Peyer's patch (tissue), 4 donors: ENCODE results near the gene ZFP2. TPM values are rescaled to one million over a fixed set of nuclear protein-coding genes. Genes with fewer than 3 reads are reported as not detected.

Experiments
- DNase-seq, 3 donors: peaks; one replicate each; pipeline ENCODE4 v3.0.0-alpha.2; 2017 to 2019
- H3K27ac ChIP-seq, 4 donors: fragments of 200-600 bp; sonication (generic); one replicate each; pipeline ENCODE4 v1.5.1; 2016 to 2019
- H3K27me3 ChIP-seq, 2 donors: fragments of 200-600 bp; sonication (generic); one replicate each; pipeline ENCODE4 v1.5.1; 2019
- H3K36me3 ChIP-seq, 3 donors: fragments of 200-600 bp; sonication (generic); one replicate each; pipeline ENCODE4 v1.5.1; 2016 to 2019
- H3K4me1 ChIP-seq, 4 donors: fragments of 200-600 bp; sonication (generic); one replicate each; pipeline ENCODE4 v1.5.1; 2016 to 2019
- H3K4me3 ChIP-seq, 4 donors: fragments of 200-600 bp; sonication (generic); 1 replicate in 3 of 4; 2 replicates in 1 of 4; pipeline ENCODE4 v1.5.1; 2016 to 2019; ENCODE audit warnings: mild to moderate bottlenecking in 1 of 4
- H3K9me3 ChIP-seq, 4 donors: fragments of 200-600 bp; sonication (generic); one replicate each; pipeline ENCODE4 v1.5.1; 2016 to 2019; ENCODE audit warnings: mild to moderate bottlenecking in 1 of 4
- POLR2A ChIP-seq, 2 donors: fragments of 450-650 bp; IDR thresholded peaks; one replicate each; pipeline ENCODE4 v1.5.1; 2017; ENCODE audit warnings: antibody characterized with exemption in 2 of 2, mild to moderate bottlenecking in 2 of 2, moderate library complexity in 2 of 2
- total RNA-seq, 4 donors: library from RNA; depleted of rRNA; stranded (reverse); fragments of >200 nt; gene quantifications; one replicate each; pipeline ENCODE4 v1.1.0, GENCODE V29; 2016
- TF ChIP-seq, protein P1 (sequence below), 6 experiments: fragments of 450-650 bp in 4 of 6; fragments of 200-600 bp in 2 of 6; sonication (generic) in 1 of 6; IDR thresholded peaks; one replicate each; pipeline ENCODE4 v1.5.1; 2017 to 2019; ENCODE audit warnings: antibody characterized with exemption in 6 of 6, mild to moderate bottlenecking in 3 of 6, moderate library complexity in 1 of 6

ZFP2 gene
- total RNA-seq, 4 donors from 2014 or later: 0.70 to 7.4 (median 0.80) TPM; not detected in 1

DNA sequence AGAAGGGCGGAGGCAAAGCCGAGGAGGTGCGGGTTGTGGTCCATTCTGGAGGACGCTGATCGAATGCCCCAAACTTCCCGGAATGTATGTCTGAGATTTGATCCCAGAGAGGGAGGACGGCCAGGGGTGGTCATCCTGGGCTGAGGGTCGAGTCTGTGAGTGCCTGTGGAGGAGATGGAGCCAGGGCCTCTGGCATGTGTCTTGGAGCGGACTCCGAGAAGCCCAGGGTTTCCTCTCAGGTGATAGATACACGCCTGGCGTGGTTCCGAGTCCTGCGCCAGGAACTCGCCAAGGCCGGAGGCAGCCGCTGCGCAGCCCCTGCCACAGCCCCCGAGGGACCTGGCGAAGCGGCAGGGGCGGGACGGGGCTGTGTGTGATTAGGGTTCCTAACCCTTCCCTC, 45.6 kb downstream of the ZFP2 start:
- no peak for TF ChIP-seq POLR2A (IDR thresholded peaks at IDR 0.05)
- TF ChIP-seq, protein P1, sequence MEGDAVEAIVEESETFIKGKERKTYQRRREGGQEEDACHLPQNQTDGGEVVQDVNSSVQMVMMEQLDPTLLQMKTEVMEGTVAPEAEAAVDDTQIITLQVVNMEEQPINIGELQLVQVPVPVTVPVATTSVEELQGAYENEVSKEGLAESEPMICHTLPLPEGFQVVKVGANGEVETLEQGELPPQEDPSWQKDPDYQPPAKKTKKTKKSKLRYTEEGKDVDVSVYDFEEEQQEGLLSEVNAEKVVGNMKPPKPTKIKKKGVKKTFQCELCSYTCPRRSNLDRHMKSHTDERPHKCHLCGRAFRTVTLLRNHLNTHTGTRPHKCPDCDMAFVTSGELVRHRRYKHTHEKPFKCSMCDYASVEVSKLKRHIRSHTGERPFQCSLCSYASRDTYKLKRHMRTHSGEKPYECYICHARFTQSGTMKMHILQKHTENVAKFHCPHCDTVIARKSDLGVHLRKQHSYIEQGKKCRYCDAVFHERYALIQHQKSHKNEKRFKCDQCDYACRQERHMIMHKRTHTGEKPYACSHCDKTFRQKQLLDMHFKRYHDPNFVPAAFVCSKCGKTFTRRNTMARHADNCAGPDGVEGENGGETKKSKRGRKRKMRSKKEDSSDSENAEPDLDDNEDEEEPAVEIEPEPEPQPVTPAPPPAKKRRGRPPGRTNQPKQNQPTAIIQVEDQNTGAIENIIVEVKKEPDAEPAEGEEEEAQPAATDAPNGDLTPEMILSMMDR (IDR thresholded peaks at IDR 0.05): no peak
- no peaks in the 10 kb centered on the region for H3K36me3 ChIP-seq
- peaks cover 0 to 48% (median 22%) of the 10 kb centered on the region in 4 donors for H3K9me3 ChIP-seq
- H3K27ac ChIP-seq: peak overlapping the region in 3 of 4 donors; percentile 31 to 70 (median 60)
- no peaks in the 10 kb centered on the region for H3K4me1 ChIP-seq
- H3K27me3 ChIP-seq: no peaks in the 10 kb centered on the region
- DNase-seq: peak in 1 of 3 donors; percentile 48
- H3K4me3 ChIP-seq: peak overlapping the region; percentile 26 to 64 (median 45)

DNA sequence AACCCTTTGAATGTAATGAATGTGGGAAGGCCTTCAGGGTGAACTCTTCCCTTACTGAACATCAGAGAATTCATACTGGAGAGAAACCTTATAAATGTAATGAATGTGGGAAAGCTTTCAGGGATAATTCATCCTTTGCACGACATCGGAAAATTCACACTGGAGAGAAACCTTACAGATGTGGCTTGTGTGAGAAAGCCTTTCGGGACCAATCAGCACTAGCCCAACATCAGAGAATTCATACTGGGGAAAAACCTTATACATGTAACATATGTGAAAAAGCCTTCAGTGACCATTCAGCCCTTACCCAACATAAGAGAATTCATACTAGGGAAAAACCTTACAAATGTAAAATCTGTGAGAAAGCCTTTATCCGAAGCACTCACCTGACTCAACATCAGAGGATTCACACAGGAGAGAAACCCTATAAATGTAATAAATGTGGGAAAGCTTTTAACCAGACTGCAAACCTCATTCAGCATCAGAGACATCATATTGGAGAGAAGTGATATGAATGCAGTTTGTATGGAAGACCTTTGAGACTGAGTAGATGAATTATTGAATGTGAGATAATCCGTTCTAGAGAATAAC, 69.8 kb downstream of the ZFP2 start:
- Histone ChIP-seq H3K27me3 (no peaks in the 10 kb centered on the region), H3K4me1 (no peaks in the 10 kb centered on the region), H3K36me3 (peaks cover 0 to 22% (median 0%) of the 10 kb centered on the region in 3 donors), H3K27ac (no peak overlapping the region), H3K9me3 (peaks cover 0 to 88% (median 14%) of the 10 kb centered on the region in 4 donors), H3K4me3 (no peak overlapping the region)
- TF ChIP-seq POLR2A (IDR thresholded peaks at IDR 0.05): no peak
- TF ChIP-seq, protein P1 (IDR thresholded peaks at IDR 0.05): no peak
- DNase-seq: no peak

DNA sequence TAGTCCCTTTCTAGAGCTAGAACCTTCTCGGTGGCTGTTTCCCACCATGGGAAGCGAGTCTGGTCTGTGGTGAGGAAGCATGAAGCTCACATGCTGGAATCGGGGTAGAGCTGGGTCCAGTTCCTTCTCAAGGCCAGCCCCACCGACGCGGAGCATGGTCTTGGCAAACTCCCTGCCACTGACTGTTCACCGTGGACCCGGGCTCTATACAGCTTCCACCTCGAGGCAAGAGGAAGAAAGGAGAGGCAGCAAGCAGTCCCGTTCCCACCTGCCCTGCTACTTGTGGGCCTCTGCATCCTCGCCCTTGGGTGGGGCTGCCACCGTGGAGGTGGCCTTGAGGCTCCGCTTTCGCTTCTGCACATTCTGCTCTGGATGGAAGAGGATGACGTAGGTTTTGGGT, 85.7 kb downstream of the ZFP2 start:
- Histone ChIP-seq H3K4me1 (no peaks in the 10 kb centered on the region), H3K27me3 (no peaks in the 10 kb centered on the region), H3K9me3 (peaks cover 0 to 69% (median 3%) of the 10 kb centered on the region in 4 donors), H3K4me3 (no peak overlapping the region), H3K27ac (no peak overlapping the region), H3K36me3 (no peaks in the 10 kb centered on the region)
- no peak for DNase-seq
- TF ChIP-seq POLR2A (IDR thresholded peaks at IDR 0.05): no peak
- TF ChIP-seq, protein P1 (IDR thresholded peaks at IDR 0.05): no peak

Other genes with a start within 250 kb of the ZFP2 start
- gene ZNF354A, start 165.3 kb upstream of the ZFP2 start, total RNA-seq: 10 to 100 TPM; 10.9 to 30.5 (median 18.3) TPM
- gene ZNF354B, start 36.0 kb upstream of the ZFP2 start, total RNA-seq: 10 to 100 TPM; 10.5 to 38.0 (median 28.4) TPM
- gene ZNF454, start 45.3 kb downstream of the ZFP2 start, total RNA-seq: 1 to 10 TPM in 3 of 4 donors, not detected in 1; 1.4 to 9.9 (median 2.1) TPM
- not detected for gene GRM6, start 99.4 kb downstream of the ZFP2 start, total RNA-seq
- 10 to 100 TPM in 1 of 4 donors, 1 to 10 TPM in 3; 3.2 to 28.1 (median 6.2) TPM for gene ZNF879, start 127.9 kb downstream of the ZFP2 start, total RNA-seq
- gene ZNF354C, start 164.5 kb downstream of the ZFP2 start, total RNA-seq: 1 to 10 TPM; 2.0 to 5.8 (median 2.7) TPM